GM18526 (cell line): Measurements from ENCODE around the gene UIMC1.

Source experiments
- POLR2A ChIP-seq: IDR thresholded peaks from 3 replicates; pipeline ENCODE4 v1.6.1; 2011; ENCODE audit not compliant: insufficient read length; ENCODE audit errors: extremely low read depth

The UIMC1 gene

GRCh38 chr5:176877793-176878331 is 128.7 kb downstream of the UIMC1 start:
- no peak for TF ChIP-seq POLR2A

GRCh38 chr5:176876506-176877431 is 129.8 kb downstream of the UIMC1 start:
- no peak for TF ChIP-seq POLR2A

GRCh38 chr5:176875783-176876505 is 130.6 kb downstream of the UIMC1 start:
- no peak for TF ChIP-seq POLR2A

GRCh38 chr5:176875014-176875550 is 131.5 kb downstream of the UIMC1 start:
- TF ChIP-seq POLR2A, result no peak

- no peak for TF ChIP-seq POLR2A
Observed at GRCh38 chr5:176874198-176874780, 132.3 kb downstream of the UIMC1 start.

GRCh38 chr5:176873541-176874172 is 132.9 kb downstream of the UIMC1 start:
- TF ChIP-seq POLR2A, result no peak

- TF ChIP-seq POLR2A, result no peak
Observed at GRCh38 chr5:176870110-176870591, 136.4 kb downstream of the UIMC1 start.

- TF ChIP-seq POLR2A, result no peak
Observed at GRCh38 chr5:176869501-176870109, 137.0 kb downstream of the UIMC1 start.

- TF ChIP-seq POLR2A, result no peak
Observed at GRCh38 chr5:176868731-176869130, 137.8 kb downstream of the UIMC1 start.

GRCh38 chr5:176868126-176868525 is 138.5 kb downstream of the UIMC1 start:
- TF ChIP-seq POLR2A, result no peak

GRCh38 chr5:176866707-176867310 is 139.8 kb downstream of the UIMC1 start:
- TF ChIP-seq POLR2A, result no peak

GRCh38 chr5:176865964-176866363 is 140.6 kb downstream of the UIMC1 start:
- TF ChIP-seq POLR2A, result no peak

GRCh38 chr5:176864755-176865154 is 141.8 kb downstream of the UIMC1 start:
- TF ChIP-seq POLR2A, result no peak

GRCh38 chr5:176863765-176864098 is 142.8 kb downstream of the UIMC1 start:
- TF ChIP-seq POLR2A, result no peak
